IPS-20b (cell line): ENCODE measurements around the gene CTBP2.
"Not testable (repeated sequence)": the region's sequence is repeated elsewhere in the genome, so short reads cannot be mapped to it uniquely, and the experiment has no call there.

ENCODE experiments used
- H3K27ac ChIP-seq: one replicate; pipeline ENCODE4 v1.5.1; 2013; ENCODE audit warnings: low read length
- H3K27me3 ChIP-seq: 2 replicates; pipeline ENCODE4 v1.6.1; 2013; ENCODE audit warnings: mild to moderate bottlenecking, low read length, inconsistent platforms; ENCODE audit not compliant: insufficient read depth
- H3K36me3 ChIP-seq: 2 replicates; pipeline ENCODE4 v1.6.1; 2013; ENCODE audit warnings: low read depth, mild to moderate bottlenecking, inconsistent platforms, low read length, moderate library complexity; ENCODE audit not compliant: insufficient read depth
- H3K4me1 ChIP-seq: 2 replicates; pipeline ENCODE4 v1.6.1; 2013; ENCODE audit warnings: mild to moderate bottlenecking, control low read depth, inconsistent platforms, low read length, moderate library complexity; ENCODE audit not compliant: insufficient read depth
- H3K4me3 ChIP-seq: 2 replicates; pipeline ENCODE4 v1.5.1; 2013; ENCODE audit warnings: mild to moderate bottlenecking, low read length, inconsistent platforms
- H3K9ac ChIP-seq: 2 replicates; pipeline ENCODE4 v1.6.1; 2013; ENCODE audit warnings: low read depth, mild to moderate bottlenecking, inconsistent platforms, low read length, moderate library complexity
- H3K9me3 ChIP-seq: 2 replicates; pipeline ENCODE4 v1.6.1; 2013; ENCODE audit warnings: mild to moderate bottlenecking, low read depth, low read length, inconsistent platforms; ENCODE audit not compliant: insufficient read depth

The CTBP2 gene

DNA sequence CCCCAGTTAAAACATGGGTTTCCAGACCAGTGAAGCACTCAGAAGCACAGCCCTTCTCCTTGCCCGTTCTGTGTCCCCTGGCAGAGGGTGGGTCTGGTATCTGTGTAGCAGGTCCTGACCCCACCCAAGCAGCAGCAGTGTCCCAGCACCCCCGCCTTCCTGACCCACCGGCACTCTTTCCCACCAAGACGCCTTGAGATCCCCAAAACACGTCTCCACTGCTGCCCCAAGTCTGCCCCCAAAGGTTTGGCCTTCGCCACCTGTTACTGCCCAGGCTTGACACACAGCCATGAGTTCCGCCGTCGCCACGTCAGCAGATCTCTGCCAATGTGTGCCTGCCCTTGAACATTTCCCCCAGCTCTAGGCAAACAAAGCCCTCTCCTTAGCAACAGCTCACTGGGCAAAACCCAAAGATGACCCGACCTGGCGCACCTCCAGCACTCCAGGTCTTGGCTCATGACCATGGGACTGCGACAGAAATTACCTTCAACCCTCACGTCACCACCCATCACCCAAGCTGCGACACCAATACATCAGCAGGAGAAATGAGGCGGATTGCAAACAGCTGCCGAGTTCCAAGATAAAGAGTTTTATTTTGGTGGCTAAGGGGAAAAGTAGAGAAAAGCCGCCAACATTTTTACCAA, 75.6 kb downstream of the CTBP2 start:
- Histone ChIP-seq H3K9ac (no peak overlapping the region), H3K36me3 (peaks cover 93% of the 10 kb centered on the region)

DNA sequence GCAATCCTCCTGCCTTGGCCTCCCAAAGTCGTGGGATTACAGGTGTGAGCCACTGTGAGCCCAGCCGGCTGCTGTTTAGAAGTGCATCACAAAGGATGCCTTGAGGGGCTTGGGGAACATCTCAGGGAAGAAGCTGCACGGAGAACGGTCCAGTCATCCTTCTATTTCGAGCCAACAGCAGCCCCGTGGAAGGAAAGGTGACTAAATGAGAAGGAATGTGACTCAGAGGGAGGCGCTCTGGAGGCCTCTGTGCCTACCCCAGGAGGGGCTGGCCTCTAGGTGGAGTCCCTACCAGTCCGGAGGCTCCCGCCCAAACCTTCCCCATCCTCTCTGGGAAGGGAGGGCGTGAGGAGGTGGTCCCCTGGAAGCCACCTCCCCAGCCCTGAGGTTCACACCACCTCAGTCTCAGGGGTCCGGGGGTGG, 76.2 kb downstream of the CTBP2 start:
- Histone ChIP-seq H3K27ac (no peak overlapping the region), H3K9ac (no peak overlapping the region), H3K4me3 (no peak overlapping the region), H3K36me3 (peaks cover 93% of the 10 kb centered on the region), H3K4me1 (peaks cover 12% of the 10 kb centered on the region; the same call in 1 of the 2 replicates), H3K9me3 (no peaks in the 10 kb centered on the region), H3K27me3 (no peaks in the 10 kb centered on the region)

More for the DNA sequence above, 75.6 kb downstream of the CTBP2 start:
- Histone ChIP-seq H3K27me3 (no peaks in the 10 kb centered on the region), H3K9me3 (no peaks in the 10 kb centered on the region), H3K4me1 (peaks cover 14% of the 10 kb centered on the region), H3K4me3 (no peak overlapping the region), H3K27ac (no peak overlapping the region)

DNA sequence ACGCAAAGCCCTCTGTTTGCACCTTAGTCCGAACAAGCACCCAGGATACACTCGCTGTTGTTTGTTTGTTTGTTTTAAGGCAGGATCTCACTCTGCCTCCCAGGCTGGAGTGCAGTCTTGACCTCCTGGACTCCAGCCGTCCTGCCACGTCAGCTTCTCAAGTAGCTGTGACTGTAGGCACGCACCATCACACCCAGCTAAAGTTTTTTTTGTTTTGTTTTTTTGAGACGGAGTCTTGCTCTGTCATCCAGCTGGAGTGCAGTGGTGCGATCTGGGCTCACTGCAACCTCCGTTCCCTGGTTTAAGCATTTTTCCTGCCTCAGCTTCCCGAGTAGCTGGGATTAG, 76.8 kb downstream of the CTBP2 start:
- no peaks in the 10 kb centered on the region for H3K27me3 ChIP-seq
- H3K4me3 ChIP-seq: no peak overlapping the region
- peaks cover 12% of the 10 kb centered on the region; the same call in 1 of the 2 replicates for H3K4me1 ChIP-seq
- H3K27ac ChIP-seq: no peak overlapping the region
- H3K9me3 ChIP-seq: no peaks in the 10 kb centered on the region
- H3K9ac ChIP-seq: no peak overlapping the region
- H3K36me3 ChIP-seq: peaks cover 88% of the 10 kb centered on the region

DNA sequence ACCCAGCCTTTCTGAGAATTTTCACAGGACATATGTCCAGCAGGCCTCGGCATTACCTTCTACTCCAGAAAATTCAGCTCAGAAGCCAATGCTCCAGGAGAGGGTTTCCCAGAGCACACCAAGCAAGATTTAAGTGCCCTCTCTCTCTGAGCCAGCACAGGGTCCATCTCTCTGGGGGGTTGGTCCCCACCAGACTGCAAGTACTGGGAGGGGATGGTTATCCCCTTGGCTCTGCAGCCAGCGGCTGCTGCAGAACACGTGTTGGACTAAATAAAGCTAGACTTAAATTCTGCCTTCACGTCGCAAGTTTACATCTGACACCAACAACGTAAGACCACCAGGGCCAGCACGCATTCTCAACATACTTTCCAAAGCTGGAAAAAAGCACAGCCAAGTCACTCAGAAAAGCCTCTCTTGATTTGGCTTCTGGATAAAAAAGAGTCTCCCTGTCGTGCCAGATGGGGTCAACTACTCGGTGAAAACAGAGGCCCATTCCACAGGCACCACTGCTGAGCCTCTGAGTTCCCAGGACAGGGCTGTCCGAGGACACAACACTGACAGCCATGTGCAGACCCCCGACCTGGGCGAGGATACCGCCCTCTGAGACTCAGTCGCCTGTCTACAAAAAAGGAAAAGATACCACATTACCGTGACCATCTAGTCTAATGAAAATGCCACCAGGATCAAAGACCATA, 77.3 kb downstream of the CTBP2 start:
- no peak overlapping the region for H3K4me3 ChIP-seq
- H3K4me1 ChIP-seq: peaks cover 10% of the 10 kb centered on the region; the same call in 1 of the 2 replicates
- H3K27me3 ChIP-seq: no peaks in the 10 kb centered on the region
- H3K36me3 ChIP-seq: peaks cover 83% of the 10 kb centered on the region
- peak overlapping the region; percentile 21; the same call in 1 of the 2 replicates for H3K9ac ChIP-seq
- no peaks in the 10 kb centered on the region for H3K9me3 ChIP-seq
- no peak overlapping the region for H3K27ac ChIP-seq

DNA sequence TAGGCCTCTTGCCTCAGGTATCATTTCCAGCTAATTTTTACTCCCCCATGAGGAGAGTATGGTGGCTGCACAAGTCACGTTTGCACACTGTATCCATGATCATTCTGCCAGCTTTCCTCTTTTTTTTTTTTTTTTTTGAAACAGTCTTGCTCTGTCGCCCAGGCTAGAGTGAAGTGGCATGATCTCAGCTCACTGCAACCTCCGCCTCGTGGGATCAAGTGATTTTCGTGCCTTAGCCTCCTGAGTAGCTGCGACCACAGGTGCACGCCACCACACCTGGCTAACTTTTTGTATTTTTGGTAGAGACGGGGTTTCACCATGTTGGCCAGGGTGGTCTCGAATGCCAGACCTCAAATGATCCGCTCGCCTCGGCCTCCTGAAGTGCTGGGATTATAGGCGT, 77.9 kb downstream of the CTBP2 start:
- not testable (repeated sequence) for H3K9ac ChIP-seq, H3K27ac ChIP-seq, H3K27me3 ChIP-seq, H3K4me3 ChIP-seq, H3K4me1 ChIP-seq, H3K9me3 ChIP-seq
- H3K36me3 ChIP-seq: peaks cover 81% of the 10 kb centered on the region

DNA sequence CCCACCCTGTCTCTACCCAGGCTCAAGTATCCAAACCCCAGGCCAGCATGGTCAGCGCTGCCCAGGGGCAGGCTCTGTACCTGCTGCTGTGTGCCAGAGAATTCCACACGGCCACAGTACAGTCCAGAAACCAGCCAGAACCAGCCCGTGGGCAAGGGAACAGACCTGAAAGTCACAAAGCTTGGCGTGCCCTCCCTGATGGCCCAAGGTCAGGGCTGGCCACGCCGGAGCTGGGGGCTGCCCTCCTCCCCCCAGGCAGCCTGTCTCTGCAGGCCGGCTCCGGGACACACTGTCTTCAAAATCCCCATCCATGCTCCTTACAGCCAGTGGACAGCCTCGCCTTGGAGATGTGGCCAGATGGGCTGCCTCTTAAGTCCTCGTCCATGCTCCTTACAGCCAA, 78.4 kb downstream of the CTBP2 start:
- no peak overlapping the region for H3K27ac ChIP-seq
- H3K9ac ChIP-seq: no peak overlapping the region
- no peaks in the 10 kb centered on the region for H3K9me3 ChIP-seq
- H3K4me3 ChIP-seq: no peak overlapping the region
- H3K4me1 ChIP-seq: peaks cover 4% of the 10 kb centered on the region; the same call in 1 of the 2 replicates
- H3K27me3 ChIP-seq: no peaks in the 10 kb centered on the region
- H3K36me3 ChIP-seq: peaks cover 81% of the 10 kb centered on the region

DNA sequence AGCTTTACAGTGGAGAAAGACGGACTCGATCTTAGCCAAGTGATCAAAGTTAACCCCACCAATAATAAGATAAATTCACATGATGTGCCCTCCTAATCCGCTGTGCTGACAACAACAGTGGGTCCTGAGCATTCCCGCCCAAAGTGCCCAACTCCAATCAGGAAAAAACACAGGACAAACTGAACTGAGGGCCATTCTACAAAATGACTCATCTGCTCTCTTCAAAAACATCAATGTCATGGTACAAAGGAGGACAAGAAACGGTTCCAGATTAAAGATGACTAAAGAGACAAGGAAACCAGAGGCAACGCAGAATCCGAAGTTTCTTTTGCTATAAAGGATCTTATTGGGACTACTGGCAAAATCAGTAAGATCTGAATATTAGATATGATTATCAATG, 79.4 kb downstream of the CTBP2 start:
- peaks cover 4% of the 10 kb centered on the region; the same call in 1 of the 2 replicates for H3K4me1 ChIP-seq
- peaks cover 80% of the 10 kb centered on the region for H3K36me3 ChIP-seq
- H3K27me3 ChIP-seq: no peaks in the 10 kb centered on the region

DNA sequence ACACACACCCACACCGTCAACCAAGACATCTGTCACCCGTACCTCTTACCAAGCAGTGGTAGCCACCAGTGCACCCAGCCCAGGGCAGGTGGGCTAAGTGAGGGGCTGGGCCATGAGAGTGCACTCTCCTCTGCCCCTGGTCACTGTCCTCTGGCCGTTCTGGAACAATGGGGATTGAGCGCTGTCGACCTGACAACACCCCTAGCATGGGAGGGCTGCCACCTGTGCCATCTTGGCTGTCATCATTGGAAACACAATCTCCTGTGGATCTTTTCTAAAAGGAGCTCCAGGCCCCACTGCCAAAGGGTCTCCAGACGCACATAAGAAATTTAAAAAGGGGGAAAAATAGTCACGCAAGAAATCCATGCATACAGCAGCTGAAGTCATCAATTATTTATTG, 80.1 kb downstream of the CTBP2 start:
- Histone ChIP-seq H3K4me1 (peaks cover 4% of the 10 kb centered on the region; the same call in 1 of the 2 replicates), H3K4me3 (no peak overlapping the region), H3K9ac (no peak overlapping the region), H3K27me3 (no peaks in the 10 kb centered on the region), H3K27ac (no peak overlapping the region), H3K9me3 (no peaks in the 10 kb centered on the region), H3K36me3 (peaks cover 77% of the 10 kb centered on the region)

More for the DNA sequence above, 79.4 kb downstream of the CTBP2 start:
- Histone ChIP-seq H3K9me3 (no peaks in the 10 kb centered on the region), H3K4me3 (no peak overlapping the region), H3K9ac (no peak overlapping the region), H3K27ac (no peak overlapping the region)

DNA sequence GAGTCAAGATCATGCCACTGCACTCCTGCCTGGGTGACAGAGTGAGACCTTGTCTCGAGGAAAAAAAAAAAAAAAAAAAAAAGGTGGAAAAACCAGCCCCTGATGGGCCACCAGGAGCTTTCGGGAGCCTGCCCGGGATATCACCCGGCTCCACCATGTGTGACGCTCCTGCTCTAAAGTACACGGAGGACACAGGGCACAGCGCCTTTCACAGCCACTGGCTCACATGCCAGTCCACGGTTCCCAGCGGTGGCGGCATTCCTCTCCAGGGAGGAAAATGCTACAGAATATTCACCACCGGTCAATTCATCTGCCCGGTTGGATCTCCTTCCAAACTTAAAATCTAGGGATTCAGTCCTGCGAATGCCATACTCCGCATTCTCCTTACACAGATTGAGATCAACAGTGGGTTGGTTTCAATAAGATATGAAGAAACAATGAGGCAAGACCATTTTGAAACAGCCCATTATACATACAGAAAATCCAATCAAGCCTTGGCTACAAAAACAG, 81.2 kb downstream of the CTBP2 start:
- Histone ChIP-seq H3K9me3 (no peaks in the 10 kb centered on the region), H3K9ac (no peak overlapping the region), H3K4me3 (no peak overlapping the region), H3K36me3 (peaks cover 75% of the 10 kb centered on the region), H3K4me1 (peaks cover 4% of the 10 kb centered on the region; the same call in 1 of the 2 replicates), H3K27ac (no peak overlapping the region), H3K27me3 (no peaks in the 10 kb centered on the region)

DNA sequence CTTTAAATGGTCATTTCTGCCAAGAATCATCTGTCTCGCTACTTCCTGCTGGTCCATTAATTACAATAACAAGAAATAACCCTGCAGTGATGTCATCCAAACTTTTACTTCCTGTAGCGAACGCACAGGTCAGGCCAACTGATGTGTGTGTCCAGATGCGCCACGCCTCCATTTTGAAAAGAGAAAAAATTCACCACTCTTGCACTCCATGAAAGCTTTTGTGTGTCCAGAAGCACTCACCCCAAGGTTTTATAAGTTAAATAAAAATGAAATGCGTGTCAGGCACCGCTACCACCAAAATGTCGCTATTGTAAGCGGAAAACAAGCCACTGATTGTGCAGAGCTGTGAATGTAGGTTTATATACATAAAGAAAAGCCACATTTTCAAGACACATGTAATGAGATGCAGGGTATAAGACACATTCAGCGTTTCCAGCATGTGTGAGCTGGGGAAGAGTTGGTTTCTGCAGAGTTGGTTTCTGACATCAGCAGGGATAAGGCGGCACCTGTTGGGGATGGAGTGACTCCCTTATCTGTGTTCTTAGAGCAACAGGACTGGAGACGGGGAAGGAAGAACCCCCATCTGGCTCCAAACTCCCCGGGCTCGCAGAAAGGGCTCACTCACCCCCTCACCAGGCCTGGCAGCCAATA, 83.3 kb downstream of the CTBP2 start:
- Histone ChIP-seq H3K36me3 (peaks cover 79% of the 10 kb centered on the region), H3K4me1 (peaks cover 4% of the 10 kb centered on the region; the same call in 1 of the 2 replicates), H3K9me3 (no peaks in the 10 kb centered on the region), H3K9ac (no peak overlapping the region), H3K4me3 (no peak overlapping the region), H3K27ac (no peak overlapping the region), H3K27me3 (no peaks in the 10 kb centered on the region)

DNA sequence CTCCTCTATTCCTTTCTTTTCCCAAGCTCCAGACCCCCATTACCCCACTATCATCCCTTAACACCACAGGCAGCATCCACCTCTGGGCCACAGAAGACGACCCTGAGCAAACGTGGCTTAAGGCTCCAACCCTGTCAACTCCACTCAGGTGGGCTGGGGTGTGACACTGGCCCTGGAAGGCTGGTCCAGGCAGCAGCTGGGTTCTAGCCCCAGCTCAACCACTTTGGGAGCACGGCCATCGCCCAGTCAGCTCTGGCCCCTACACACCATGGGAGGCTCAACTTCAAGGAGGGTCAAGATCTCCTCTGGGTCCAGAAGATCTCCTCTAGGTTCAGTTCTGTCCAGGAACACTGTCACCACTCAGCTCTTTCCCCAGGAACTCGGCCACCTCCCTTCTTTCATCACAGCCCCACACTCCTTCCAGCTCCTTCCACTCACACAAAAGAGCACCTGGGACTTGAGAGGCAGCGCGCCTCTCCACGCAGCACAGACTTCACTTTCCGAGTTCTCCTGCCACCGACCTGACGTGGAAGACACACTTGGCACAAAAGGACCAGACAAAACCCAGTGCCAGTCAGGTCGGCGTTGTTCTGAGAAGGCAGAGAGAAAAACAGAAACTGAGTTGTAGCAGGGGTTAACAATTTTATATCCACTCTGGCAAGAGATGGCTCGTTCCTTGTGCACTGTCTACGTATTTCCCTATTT, 84.1 kb downstream of the CTBP2 start:
- H3K36me3 ChIP-seq: peaks cover 79% of the 10 kb centered on the region
- H3K4me1 ChIP-seq: peaks cover 4% of the 10 kb centered on the region; the same call in 1 of the 2 replicates
- H3K27me3 ChIP-seq: no peaks in the 10 kb centered on the region
- no peaks in the 10 kb centered on the region for H3K9me3 ChIP-seq
- H3K4me3 ChIP-seq: no peak overlapping the region
- H3K27ac ChIP-seq: no peak overlapping the region
- no peak overlapping the region for H3K9ac ChIP-seq
